HG02678 (cell line): ENCODE measurements around the gene SATB1.
"Not testable (repeated sequence)": the region's sequence is repeated elsewhere in the genome, so short reads cannot be mapped to it uniquely, and the experiment has no call there.

Experiments
- ATAC-seq: cut with Tn5 transposase; IDR thresholded peaks from one replicate; pipeline ENCODE4 v1.9.1; 2021; ENCODE audit warnings: mild to moderate bottlenecking, moderate library complexity; ENCODE audit not compliant: unreplicated experiment

The SATB1 gene

GRCh38 chr3:18355832-18356231 lies 69.3 kb downstream of the SATB1 start:
- no peak for ATAC-seq

GRCh38 chr3:18354701-18355100 lies 70.4 kb downstream of the SATB1 start:
- ATAC-seq, result no peak

- ATAC-seq, result no peak
Observed at GRCh38 chr3:18351823-18352744, 73.1 kb downstream of the SATB1 start.

- ATAC-seq, result no peak
Observed at GRCh38 chr3:18351069-18351628, 74.0 kb downstream of the SATB1 start.

- no peak for ATAC-seq
Observed at GRCh38 chr3:18349197-18349798, 75.8 kb downstream of the SATB1 start.

GRCh38 chr3:18346097-18346496 lies 79.0 kb downstream of the SATB1 start:
- ATAC-seq, result no peak

GRCh38 chr3:18345015-18345367 lies 80.1 kb downstream of the SATB1 start:
- no peak for ATAC-seq

- no peak for ATAC-seq
Observed at GRCh38 chr3:18344306-18345014, 80.7 kb downstream of the SATB1 start.

GRCh38 chr3:18343809-18344208 lies 81.3 kb downstream of the SATB1 start:
- ATAC-seq, result no peak

GRCh38 chr3:18338827-18339514 lies 86.2 kb downstream of the SATB1 start:
- no peak for ATAC-seq

GRCh38 chr3:18337231-18337630 lies 87.9 kb downstream of the SATB1 start:
- ATAC-seq, result no peak

GRCh38 chr3:18334837-18335601 lies 90.1 kb downstream of the SATB1 start:
- ATAC-seq, result no peak

GRCh38 chr3:18330772-18331441 lies 94.2 kb downstream of the SATB1 start:
- ATAC-seq, result not testable (repeated sequence)

GRCh38 chr3:18308096-18308650 lies 117.0 kb downstream of the SATB1 start:
- no peak for ATAC-seq

GRCh38 chr3:18307529-18307928 lies 117.6 kb downstream of the SATB1 start:
- no peak for ATAC-seq

GRCh38 chr3:18302517-18302916 lies 122.6 kb downstream of the SATB1 start:
- no peak for ATAC-seq

GRCh38 chr3:18301781-18302180 lies 123.4 kb downstream of the SATB1 start:
- no peak for ATAC-seq

GRCh38 chr3:18300916-18301315 lies 124.2 kb downstream of the SATB1 start:
- no peak for ATAC-seq

- ATAC-seq, result no peak
Observed at GRCh38 chr3:18297126-18297525, 128.0 kb downstream of the SATB1 start.
